ENCODE measurements around the gene SKIC2.

DNA sequence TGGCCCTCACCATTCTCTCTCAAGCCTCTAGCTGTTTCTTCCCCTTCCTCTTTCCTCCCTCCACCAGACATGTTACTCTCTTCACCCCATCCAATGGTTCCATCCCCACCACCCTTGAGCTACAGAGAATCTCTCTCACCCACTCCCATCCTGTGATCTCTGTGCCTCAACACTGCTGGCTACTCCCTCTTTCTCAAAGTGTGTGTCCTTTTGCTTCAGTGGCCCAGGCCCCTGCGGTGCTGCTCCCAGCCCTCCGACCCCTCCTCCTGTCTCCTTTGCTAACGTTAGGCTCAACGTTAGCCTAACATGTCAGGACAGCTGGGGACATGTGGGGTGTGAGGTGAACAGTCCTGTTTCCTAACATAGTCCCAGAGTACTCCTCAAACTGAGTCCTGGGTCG, 6.1 kb upstream of the SKIC2 start:
- TF ChIP-seq POLR2A (IDR thresholded peaks at IDR 0.05; ENCODE audit: low read depth, low read length) (no peak), TAF1 (IDR thresholded peaks at IDR 0.05; ENCODE audit: low read depth, low read length) (no peak), POLR2AphosphoS5 (IDR thresholded peaks at IDR 0.05; ENCODE audit: low read depth, low read length) (no peak), SPI1 (IDR thresholded peaks at IDR 0.05; ENCODE audit: low read depth, low read length) (no peak), POU2F2 (IDR thresholded peaks at IDR 0.05; ENCODE audit: low read depth, low read length) (no peak), PAX5 (IDR thresholded peaks at IDR 0.05; ENCODE audit: insufficient read depth, low read length, severe bottlenecking) (no peak)

Data from GM12891 (cell line).